Right lobe of liver (tissue), 6 donors: Measurements from ENCODE around the gene TIMM22. TPM values are rescaled to one million over a fixed set of nuclear protein-coding genes. Genes with fewer than 3 reads are reported as not detected.

Source experiments
- ATAC-seq, 4 donors: fragments of 200-7000 bp; cut with Tn5 transposase; one replicate each; pipeline ENCODE4 v1.9.1; 2020; ENCODE audit warnings: mild to moderate bottlenecking in 4 of 4, moderate library complexity in 4 of 4
- DNase-seq, 3 donors: peaks; one replicate each; pipeline ENCODE4 v3.0.0-alpha.2; 2020
- H3K27ac ChIP-seq, 3 donors: fragments of 200-600 bp; one replicate each; pipeline ENCODE4 v1.8.0; 2022
- H3K27me3 ChIP-seq, 2 donors: fragments of 200-600 bp; one replicate each; pipeline ENCODE4 v1.8.0; 2022
- H3K36me3 ChIP-seq, 4 donors: fragments of 200-600 bp; sonication (generic) in 1 of 4; one replicate each; pipeline versions ENCODE4 v1.5.1 to v1.8.0; 2017 to 2022; ENCODE audit warnings: control low read depth in 1 of 4
- H3K4me1 ChIP-seq, 4 donors: fragments of 200-600 bp; sonication (generic) in 1 of 4; one replicate each; pipeline versions ENCODE4 v1.5.1 to v1.8.0; 2017 to 2022; ENCODE audit warnings: control low read depth in 1 of 4
- H3K4me3 ChIP-seq, 3 donors: fragments of 200-600 bp; one replicate each; pipeline ENCODE4 v1.8.0; 2022
- H3K9me3 ChIP-seq, 4 donors: fragments of 200-600 bp; sonication (generic) in 1 of 4; one replicate each; pipeline versions ENCODE4 v1.5.1 to v1.8.0; 2017 to 2022; ENCODE audit warnings: control low read depth in 1 of 4
- CTCF ChIP-seq, 4 donors: fragments of 200-600 bp in 3 of 4; fragments of 450-650 bp in 1 of 4; IDR thresholded peaks; one replicate each; pipeline versions ENCODE4 v1.5.1 to v1.8.0; 2016 to 2022; ENCODE audit warnings: antibody characterized with exemption in 4 of 4, mild to moderate bottlenecking in 2 of 4
- POLR2A ChIP-seq: fragments of 450-650 bp; IDR thresholded peaks from one replicate; pipeline ENCODE4 v1.6.1; 2017; ENCODE audit warnings: antibody characterized with exemption, mild to moderate bottlenecking
- WGBS: methylation state at CpG from one replicate; pipeline ENCODE4 v1.1.6; 2018; ENCODE audit warnings: low coverage, low lambda C conversion rate; ENCODE audit not compliant: insufficient coverage; ENCODE audit errors: missing lambda C conversion rate; 5-methylcytosine and 5-hydroxymethylcytosine counted together
- intact Hi-C, 2 donors: fragments of 100-400 bp; cut with DNase I; formaldehyde crosslinking; loops; one replicate each; pipeline versions ENCODE4 v1.11.2 to v1.14.1; 2022
- total RNA-seq, 6 experiments: library from RNA; depleted of rRNA in 2 of 6; stranded (reverse); fragments of >200 nt in 2 of 6; fragmentation: NEBNext Ultra II Directional in 3 of 6; extraction: Animal tissue kit (Norgen Biotek cat#: 25700) in 3 of 6; gene quantifications; one replicate each; pipeline versions ENCODE4 v1.1.0 to v1.2.4, GENCODE V29; 2016 to 2023
- donor health status: DM: no; HTN: yes; CAD: no.
- donor health status: DM: no; HTN: no; CAD: no.
- donor health status: DM: no; HTN: no; CAD: no.
- donor health status: DM: no; HTN: yes; CAD: no.
- donor health status: DM: no; HTN: yes; CAD: no.

TIMM22 gene
- total RNA-seq, 6 experiments from 2014 or later = 3.9 to 6.5 (median 4.1) TPM

- peak in 2 of 4 donors; percentile 1 to 15 for ATAC-seq
- H3K27ac ChIP-seq = peak overlapping the region in 2 of 3 donors; percentile 47 to 48
- H3K36me3 ChIP-seq = peaks cover 0 to 17% (median 8%) of the 10 kb centered on the region in 4 donors
- intact Hi-C loops = no loop called here
- H3K27me3 ChIP-seq = no peaks in the 10 kb centered on the region
- TF ChIP-seq CTCF (IDR thresholded peaks at IDR 0.05) = no peak
- TF ChIP-seq POLR2A = no peak
- WGBS = 36% methylated on average over 12 of the region's 15 CpGs
- no peak overlapping the region for H3K4me3 ChIP-seq
- DNase-seq = peak in 1 of 3 donors; percentile 63
- H3K4me1 ChIP-seq = peaks cover 0 to 44% (median 16%) of the 10 kb centered on the region in 4 donors
- no peaks in the 10 kb centered on the region for H3K9me3 ChIP-seq
Measured at GRCh38 chr17:1000597-1001461, 3.9 kb downstream of the TIMM22 start.

- Histone ChIP-seq H3K27ac (peak overlapping the region in 1 of 3 donors; percentile 48), H3K9me3 (no peaks in the 10 kb centered on the region), H3K27me3 (no peaks in the 10 kb centered on the region), H3K4me3 (no peak overlapping the region), H3K4me1 (peaks cover 0 to 42% (median 18%) of the 10 kb centered on the region in 4 donors), H3K36me3 (peaks cover 0 to 17% (median 8%) of the 10 kb centered on the region in 4 donors)
- TF ChIP-seq POLR2A = no peak
- no peak for TF ChIP-seq CTCF (IDR thresholded peaks at IDR 0.05)
- WGBS = 48% methylated on average over 7 of the region's 18 CpGs
- DNase-seq (no peak), ATAC-seq (no peak)
- intact Hi-C loops = no loop called here
Measured at GRCh38 chr17:1001640-1002411, 4.9 kb downstream of the TIMM22 start.

- TF ChIP-seq POLR2A (no peak), CTCF (IDR thresholded peaks at IDR 0.05) (no peak)
- DNase-seq = no peak
- no peaks in the 10 kb centered on the region for H3K9me3 ChIP-seq
- H3K4me3 ChIP-seq = no peak overlapping the region
- H3K27me3 ChIP-seq = no peaks in the 10 kb centered on the region
- ATAC-seq = no peak
- H3K36me3 ChIP-seq = peaks cover 0 to 17% (median 8%) of the 10 kb centered on the region in 4 donors
- peaks cover 0 to 42% (median 18%) of the 10 kb centered on the region in 4 donors for H3K4me1 ChIP-seq
- intact Hi-C loops = no loop called here
- 94% methylated on average over 2 of the region's 4 CpGs for WGBS
- H3K27ac ChIP-seq = peak overlapping the region in 1 of 3 donors; percentile 15
Measured at GRCh38 chr17:1002412-1002753, 5.5 kb downstream of the TIMM22 start.

GRCh38 chr17:1002771-1003555, 6.0 kb downstream of the TIMM22 start:
- WGBS = 64% methylated on average over 13 of the region's 19 CpGs
- Histone ChIP-seq H3K9me3 (no peaks in the 10 kb centered on the region), H3K27ac (peak overlapping the region in 1 of 3 donors; percentile 15), H3K4me1 (peaks cover 0 to 37% (median 15%) of the 10 kb centered on the region in 4 donors), H3K4me3 (no peak overlapping the region), H3K27me3 (no peaks in the 10 kb centered on the region), H3K36me3 (peaks cover 0 to 17% (median 8%) of the 10 kb centered on the region in 4 donors)
- no peak for TF ChIP-seq POLR2A
- TF ChIP-seq CTCF (IDR thresholded peaks at IDR 0.05) = no peak
- ATAC-seq = no peak
- intact Hi-C loops = no loop called here
- no peak for DNase-seq
